Measurements from ENCODE around the gene ANKRD65.

- no peak for TF ChIP-seq CTCF (IDR thresholded peaks at IDR 0.05)
- TF ChIP-seq POLR2A (IDR thresholded peaks at IDR 0.05): no peak
- no peak for TF ChIP-seq EP300 (IDR thresholded peaks at IDR 0.05)
Observed at GRCh38 chr1:1427106-1427819, 6.2 kb upstream of the ANKRD65 start.
